HepG2 (cell line): Measurements from ENCODE around the gene ZMYND8. TPM values are rescaled to one million over a fixed set of nuclear protein-coding genes. Genes with fewer than 3 reads are reported as not detected.

ENCODE experiments used
- BATF2 ChIP-seq: sonication (generic); formaldehyde crosslinking; IDR thresholded peaks from 2 replicates; pipeline ENCODE4 v1.8.0; 2022; ENCODE audit warnings: mild to moderate bottlenecking, missing genetic modification reagents, moderate library complexity
- BCL3 ChIP-seq: sonication (generic); formaldehyde crosslinking; IDR thresholded peaks from 2 replicates; pipeline ENCODE4 v1.5.1; 2020; ENCODE audit warnings: mild to moderate bottlenecking, missing genetic modification reagents, moderate library complexity
- DR1 ChIP-seq: sonication (generic); formaldehyde crosslinking; IDR thresholded peaks from 2 replicates; pipeline ENCODE4 v1.8.0; 2021; ENCODE audit warnings: mild to moderate bottlenecking, missing genetic modification reagents, inconsistent platforms
- FOSL1 ChIP-seq: sonication (generic); formaldehyde crosslinking; IDR thresholded peaks from 2 replicates; pipeline ENCODE4 v1.9.0; 2021; ENCODE audit warnings: missing genetic modification reagents, borderline replicate concordance
- FOXK1 ChIP-seq: sonication (generic); formaldehyde crosslinking; IDR thresholded peaks from 2 replicates; pipeline ENCODE4 v1.4.0; 2020; ENCODE audit warnings: low read depth, missing genetic modification reagents, borderline replicate concordance
- FOXO4 ChIP-seq: sonication (generic); formaldehyde crosslinking; conservative IDR thresholded peaks from 2 replicates; pipeline ENCODE4 v1.8.1; 2023; ENCODE audit warnings: missing genetic modification reagents
- KAT2B ChIP-seq: fragments of 150-350 bp; IDR thresholded peaks from 2 replicates; pipeline ENCODE4 v1.6.1; 2014; ENCODE audit warnings: low read depth, low read length, borderline replicate concordance
- MYPOP ChIP-seq: sonication (generic); formaldehyde crosslinking; IDR thresholded peaks from 2 replicates; pipeline ENCODE4 v1.8.1; 2023; ENCODE audit warnings: mild to moderate bottlenecking, moderate library complexity, missing genetic modification reagents
- ONECUT2 ChIP-seq: sonication (generic); formaldehyde crosslinking; IDR thresholded peaks from 2 replicates; pipeline ENCODE4 v1.4.0; 2020; ENCODE audit warnings: missing genetic modification reagents
- SMAD3 ChIP-seq: sonication (generic); formaldehyde crosslinking; IDR thresholded peaks from 2 replicates; pipeline ENCODE4 v1.4.0; 2020; ENCODE audit warnings: missing genetic modification reagents
- TEF ChIP-seq: sonication (generic); formaldehyde crosslinking; IDR thresholded peaks from 2 replicates; pipeline ENCODE4 v1.5.0; 2020; ENCODE audit warnings: missing genetic modification reagents
- THAP11 ChIP-seq: IDR thresholded peaks from 2 replicates; pipeline ENCODE4 v1.6.1; 2016; ENCODE audit warnings: missing biosample characterization, missing genetic modification reagents
- XBP1 ChIP-seq: sonication (generic); formaldehyde crosslinking; IDR thresholded peaks from 2 replicates; pipeline ENCODE4 v1.5.0; 2020; ENCODE audit warnings: missing genetic modification reagents
- ZFX ChIP-seq: sonication (generic); formaldehyde crosslinking; IDR thresholded peaks from 2 replicates; pipeline ENCODE4 v1.4.0; 2020; ENCODE audit warnings: mild to moderate bottlenecking, low read depth, missing genetic modification reagents, moderate library complexity
- ZKSCAN8 ChIP-seq: IDR thresholded peaks from 2 replicates; pipeline ENCODE4 v1.6.1; 2016; ENCODE audit warnings: borderline replicate concordance, missing genetic modification reagents, missing compliant biosample characterization
- ZNF207 ChIP-seq: fragments of 450-650 bp; IDR thresholded peaks from 2 replicates; pipeline ENCODE4 v1.6.1; 2016; ENCODE audit warnings: antibody characterized with exemption, borderline replicate concordance
- ZNF3 ChIP-seq: IDR thresholded peaks from 2 replicates; pipeline ENCODE4 v1.7.0; 2017; ENCODE audit warnings: inconsistent platforms
- ZNF501 ChIP-seq: sonication (generic); formaldehyde crosslinking; IDR thresholded peaks from 2 replicates; pipeline ENCODE4 v1.5.1; 2020; ENCODE audit warnings: mild to moderate bottlenecking, moderate library complexity, missing genetic modification reagents
- ZNF549 ChIP-seq: sonication (generic); formaldehyde crosslinking; IDR thresholded peaks from 2 replicates; pipeline ENCODE4 v1.5.0; 2020; ENCODE audit warnings: missing genetic modification reagents
- ZNF552 ChIP-seq: sonication (generic); formaldehyde crosslinking; IDR thresholded peaks from 2 replicates; pipeline ENCODE4 v1.9.0; 2022; ENCODE audit warnings: missing genetic modification reagents, mild to moderate bottlenecking, borderline replicate concordance
- ZNF800 ChIP-seq: sonication (generic); formaldehyde crosslinking; IDR thresholded peaks from 2 replicates; pipeline ENCODE4 v1.4.0; 2020; ENCODE audit warnings: missing genetic modification reagents
- ZNF879 ChIP-seq: sonication (generic); formaldehyde crosslinking; IDR thresholded peaks from 2 replicates; pipeline ENCODE4 v1.8.1; 2023; ENCODE audit warnings: missing genetic modification reagents
- ZSCAN29 ChIP-seq: sonication (generic); formaldehyde crosslinking; conservative IDR thresholded peaks from 2 replicates; pipeline ENCODE4 v1.4.0; 2020; ENCODE audit warnings: mild to moderate bottlenecking, missing genetic modification reagents
- polyA plus RNA-seq, 8 experiments: library from polyadenylated mRNA; depleted of rRNA in 3 of 8; stranded (reverse) in 7 of 8; unstranded in 1 of 8; fragments of >200 nt; fragmentation: Illumina TruSeq in 4 of 8; extraction: Trizol in 4 of 8; gene quantifications; 2 replicates each; pipeline versions ENCODE4 v1.2.1 to v1.2.3, GENCODE V29; 2011 to 2016; ENCODE audit warnings: low read depth in 4 of 8, missing spikeins in 1 of 8, mixed read lengths in 1 of 8; ENCODE audit not compliant: insufficient read depth in 1 of 8
- total RNA-seq, 5 experiments: library from RNA; depleted of rRNA; stranded (reverse); fragments of >200 nt; fragmentation: Illumina TruSeq; extraction: Trizol; gene quantifications; 2 replicates each; pipeline ENCODE4 v1.2.3, GENCODE V29; 2016; ENCODE audit warnings: low read depth in 1 of 5

ZMYND8 gene
- total and polyA plus RNA-seq, 2 of the 13 experiments (the other 11 are each of a cell fraction or from before 2014, with no cell fraction given), result 53.9 to 84.7 TPM

- TF ChIP-seq FOSL1 (CRISPR knock-in tag) (no peak), ZFX (peak; percentile 41; the same call in 1 of the 2 replicates), THAP11 (no peak), ZNF879 (CRISPR knock-in tag) (no peak), ZNF549 (no peak), ZKSCAN8 (no peak), SMAD3 (CRISPR knock-in tag) (no peak), ZSCAN29 (CRISPR knock-in tag) (no peak), XBP1 (CRISPR knock-in tag) (no peak), TEF (no peak), BATF2 (CRISPR knock-in tag) (no peak), KAT2B (no peak), ZNF207 (no peak), BCL3 (no peak), MYPOP (CRISPR knock-in tag) (no peak), ONECUT2 (CRISPR knock-in tag) (no peak), ZNF3 (CRISPR knock-in tag) (no peak), ZNF800 (CRISPR knock-in tag) (no peak), FOXK1 (CRISPR knock-in tag) (no peak), ZNF501 (CRISPR knock-in tag) (peak; percentile 39; the same call in 1 of the 2 replicates), ZNF552 (no peak), DR1 (CRISPR knock-in tag) (no peak), FOXO4 (CRISPR knock-in tag) (no peak)
These were observed 39.2 kb downstream of the ZMYND8 start (continued) for GRCh38 chr20:47317127-47317895.
